Measurements from ENCODE around the gene RUFY1.

- no peak for TF ChIP-seq CTCF (IDR thresholded peaks at IDR 0.05; ENCODE audit: low read length)
- no peak for TF ChIP-seq EZH2 (optimal IDR thresholded peaks at IDR 0.05; ENCODE audit: low read depth, low read length)
- TF ChIP-seq EZH2phosphoT487 (IDR thresholded peaks at IDR 0.05; ENCODE audit: low read length) = no peak
These were observed 46.2 kb upstream of the RUFY1 start for GRCh38 chr5:179504191-179504590.
